CD14-positive monocyte (primary cell): ENCODE measurements around the gene COL15A1. TPM values are rescaled to one million over a fixed set of nuclear protein-coding genes. Genes with fewer than 3 reads are reported as not detected.
A peak's percentile ranks its signal among the peaks of the same experiment; 100 is the strongest.

ENCODE experiments used
- DNase-seq, 3 donors: peaks; one replicate each; pipeline ENCODE4 v3.0.0-alpha.2; 2011 to 2022
- H2AFZ ChIP-seq: 2 replicates; pipeline ENCODE4 v1.6.0; 2012; ENCODE audit warnings: mild to moderate bottlenecking, low read depth, low read length, inconsistent platforms; ENCODE audit not compliant: insufficient read depth, poor library complexity, severe bottlenecking
- H3K27ac ChIP-seq, 2 donors: 1 replicate in 1 of 2; 2 replicates in 1 of 2; pipeline ENCODE4 v1.5.1; 2012 to 2013; ENCODE audit warnings: low read length in 2 of 2, control low read depth in 1 of 2, inconsistent platforms in 1 of 2, low read depth in 1 of 2, mild to moderate bottlenecking in 1 of 2
- H3K27me3 ChIP-seq, 2 donors: one replicate each; pipeline versions ENCODE4 v1.6.0 to v1.6.1; 2011 to 2013; ENCODE audit warnings: low read length in 2 of 2; ENCODE audit not compliant: control insufficient read depth in 2 of 2, insufficient read depth in 2 of 2
- H3K36me3 ChIP-seq, 2 donors: replicated peaks in 1 of 2; 1 replicate in 1 of 2; 2 replicates in 1 of 2; pipeline versions ENCODE4 v1.5.1 to v1.6.1; 2012 to 2013; ENCODE audit warnings: low read length in 2 of 2, control low read depth in 1 of 2, inconsistent platforms in 1 of 2, mild to moderate bottlenecking in 1 of 2; ENCODE audit not compliant: insufficient read depth in 2 of 2, control insufficient read depth in 1 of 2
- H3K4me1 ChIP-seq, 2 donors: 1 replicate in 1 of 2; 2 replicates in 1 of 2; pipeline versions ENCODE4 v1.5.1 to v1.6.1; 2012 to 2013; ENCODE audit warnings: low read length in 2 of 2, control low read depth in 1 of 2, inconsistent platforms in 1 of 2, mild to moderate bottlenecking in 1 of 2, moderate library complexity in 1 of 2; ENCODE audit not compliant: insufficient read depth in 2 of 2, control insufficient read depth in 1 of 2
- H3K4me2 ChIP-seq: replicated peaks from 2 replicates; pipeline ENCODE3; 2012; ENCODE audit warnings: low read length, moderate library complexity, mild to moderate bottlenecking; ENCODE audit not compliant: poor library complexity, severe bottlenecking; ENCODE audit errors: extremely low read depth
- H3K4me3 ChIP-seq, 3 experiments: fragments of 200-600 bp in 1 of 3; sonication (generic) in 1 of 3; replicated peaks in 1 of 3; 1 replicate in 2 of 3; 2 replicates in 1 of 3; pipeline ENCODE4 v1.5.1; 2011 to 2013; ENCODE audit warnings: low read length in 3 of 3, mild to moderate bottlenecking in 3 of 3, control low read depth in 2 of 3, low read depth in 2 of 3, inconsistent platforms in 1 of 3, moderate library complexity in 1 of 3
- H3K79me2 ChIP-seq: 2 replicates; pipeline ENCODE4 v1.6.0; 2012; ENCODE audit warnings: mild to moderate bottlenecking, control low read depth, inconsistent platforms, low read length, moderate library complexity; ENCODE audit not compliant: insufficient read depth
- H3K9ac ChIP-seq: 2 replicates; pipeline ENCODE4 v1.6.0; 2017; ENCODE audit warnings: low read length, mild to moderate bottlenecking; ENCODE audit not compliant: insufficient read depth, poor library complexity, severe bottlenecking
- H3K9me3 ChIP-seq, 2 donors: replicated peaks in 1 of 2; 1 replicate in 1 of 2; 2 replicates in 1 of 2; pipeline versions ENCODE4 v1.5.1 to v1.6.1; 2012 to 2013; ENCODE audit warnings: low read length in 2 of 2, control low read depth in 1 of 2; ENCODE audit not compliant: control insufficient read depth in 1 of 2, insufficient read depth in 1 of 2
- H4K20me1 ChIP-seq: 2 replicates; pipeline ENCODE4 v1.6.0; 2012; ENCODE audit warnings: mild to moderate bottlenecking, low read length, control low read depth, moderate library complexity; ENCODE audit not compliant: insufficient read depth
- H3K27ac Mint-ChIP-seq, 7 donors: one replicate each; pipeline ENCODE4 v1.8.0; 2020; ENCODE audit warnings: mild to moderate bottlenecking in 7 of 7, mixed read lengths in 7 of 7, moderate library complexity in 6 of 7, inconsistent platforms in 2 of 7
- H3K27me3 Mint-ChIP-seq, 3 donors: one replicate each; pipeline ENCODE4 v1.8.0; 2021 to 2022; ENCODE audit warnings: low read depth in 3 of 3, mild to moderate bottlenecking in 3 of 3, mixed read lengths in 3 of 3, moderate library complexity in 3 of 3, inconsistent platforms in 1 of 3
- H3K36me3 Mint-ChIP-seq, 2 donors: one replicate each; pipeline ENCODE4 v1.8.0; 2020; ENCODE audit warnings: mixed read lengths in 2 of 2, inconsistent platforms in 1 of 2, mild to moderate bottlenecking in 1 of 2
- H3K4me1 Mint-ChIP-seq: one replicate; pipeline ENCODE4 v1.8.0; 2020; ENCODE audit warnings: mild to moderate bottlenecking, mixed read lengths
- H3K4me3 Mint-ChIP-seq, 2 donors: one replicate each; pipeline ENCODE4 v1.8.0; 2020; ENCODE audit warnings: mild to moderate bottlenecking in 2 of 2, mixed read lengths in 2 of 2, moderate library complexity in 1 of 2
- H3K9me3 Mint-ChIP-seq, 7 donors: one replicate each; pipeline ENCODE4 v1.8.0; 2020 to 2022; ENCODE audit warnings: mixed read lengths in 7 of 7, mild to moderate bottlenecking in 6 of 7, moderate library complexity in 6 of 7, inconsistent platforms in 2 of 7
- WGBS: methylation state at CpG from one replicate; pipeline ENCODE4 v1.1.5; 2013; ENCODE audit warnings: missing lambda C conversion rate; ENCODE audit not compliant: insufficient coverage; 5-methylcytosine and 5-hydroxymethylcytosine counted together
- intact Hi-C, 2 donors: fragments of 100-400 bp; cut with micrococcal nuclease; formaldehyde crosslinking; loops; one replicate each; pipeline versions ENCODE4 v1.15.0 to v1.15.1; 2023
- polyA plus RNA-seq, 3 donors: library from polyadenylated mRNA; depleted of rRNA in 1 of 3; unstranded in 2 of 3; stranded (reverse) in 1 of 3; fragments of 300-500 nt in 2 of 3; fragments of >200 nt in 1 of 3; fragmentation: Illumina TruSeq in 2 of 3; gene quantifications; 1 replicate in 2 of 3; 2 replicates in 1 of 3; pipeline ENCODE4 v1.2.3, GENCODE V29; 2012 to 2021
- TF ChIP-seq, protein P1 (sequence below): fragments of 200-600 bp; IDR thresholded peaks from one replicate; pipeline ENCODE4 v1.8.0; 2022; ENCODE audit warnings: antibody characterized with exemption, mild to moderate bottlenecking

COL15A1 gene
- polyA plus RNA-seq, 3 donors = 0.03 to 0.14 (median 0.11) TPM

DNA sequence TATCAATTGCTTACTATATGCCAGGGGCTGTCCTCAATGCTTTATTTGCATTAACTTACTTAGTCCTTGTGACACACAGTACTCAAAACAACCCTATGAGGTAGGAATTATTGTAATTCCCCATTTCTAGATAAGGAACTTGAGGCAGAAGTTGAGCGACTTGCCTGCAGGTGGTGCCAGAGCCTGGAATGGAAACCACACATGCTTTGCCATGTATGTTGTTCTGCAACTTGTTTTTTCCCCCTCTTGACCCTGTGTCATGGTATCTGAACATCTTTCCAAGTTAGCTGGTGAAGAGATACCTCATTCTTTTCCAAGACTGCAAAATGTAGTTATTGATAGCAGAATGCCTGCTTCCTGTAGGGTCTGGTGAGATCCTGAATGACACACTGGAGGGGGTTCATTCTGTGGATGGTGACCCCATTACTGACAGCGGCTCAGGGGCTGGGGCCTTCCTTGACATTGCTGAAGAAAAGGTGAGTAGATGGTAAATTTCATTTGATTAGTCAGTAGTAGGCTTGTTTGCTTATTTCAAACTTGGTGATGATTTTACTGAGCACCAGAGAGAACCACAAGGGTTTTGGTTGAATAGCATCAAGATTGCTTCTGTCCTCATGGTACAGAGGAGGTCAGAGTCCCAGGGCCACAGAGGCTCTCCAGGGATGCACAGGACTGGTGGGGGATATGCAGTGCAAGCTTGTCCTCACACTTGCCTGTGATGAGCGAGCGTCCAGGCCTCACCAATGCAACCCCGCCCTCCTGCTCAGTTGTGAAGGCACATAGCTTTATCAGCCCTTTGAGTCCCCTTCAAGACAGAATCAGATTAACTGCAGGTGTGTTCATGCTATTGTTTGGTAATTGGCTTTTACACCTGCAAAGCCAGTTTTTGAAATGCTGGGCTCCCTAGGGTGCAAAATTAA, 57.0 kb downstream of the COL15A1 start:
- H3K27me3 ChIP-seq = peaks cover 0 to 7% of the 10 kb centered on the region in 2 donors
- DNase-seq = peak; percentile 71 to 82 (median 78)
- H3K9me3 ChIP-seq = no peaks in the 10 kb centered on the region
- no peak overlapping the region for H3K27ac Mint-ChIP-seq
- H3K4me1 Mint-ChIP-seq = peaks cover 11% of the 10 kb centered on the region
- H3K27me3 Mint-ChIP-seq = peaks cover 23 to 46% (median 43%) of the 10 kb centered on the region in 3 donors
- no peaks in the 10 kb centered on the region for H3K36me3 ChIP-seq
- TF ChIP-seq, protein P1, sequence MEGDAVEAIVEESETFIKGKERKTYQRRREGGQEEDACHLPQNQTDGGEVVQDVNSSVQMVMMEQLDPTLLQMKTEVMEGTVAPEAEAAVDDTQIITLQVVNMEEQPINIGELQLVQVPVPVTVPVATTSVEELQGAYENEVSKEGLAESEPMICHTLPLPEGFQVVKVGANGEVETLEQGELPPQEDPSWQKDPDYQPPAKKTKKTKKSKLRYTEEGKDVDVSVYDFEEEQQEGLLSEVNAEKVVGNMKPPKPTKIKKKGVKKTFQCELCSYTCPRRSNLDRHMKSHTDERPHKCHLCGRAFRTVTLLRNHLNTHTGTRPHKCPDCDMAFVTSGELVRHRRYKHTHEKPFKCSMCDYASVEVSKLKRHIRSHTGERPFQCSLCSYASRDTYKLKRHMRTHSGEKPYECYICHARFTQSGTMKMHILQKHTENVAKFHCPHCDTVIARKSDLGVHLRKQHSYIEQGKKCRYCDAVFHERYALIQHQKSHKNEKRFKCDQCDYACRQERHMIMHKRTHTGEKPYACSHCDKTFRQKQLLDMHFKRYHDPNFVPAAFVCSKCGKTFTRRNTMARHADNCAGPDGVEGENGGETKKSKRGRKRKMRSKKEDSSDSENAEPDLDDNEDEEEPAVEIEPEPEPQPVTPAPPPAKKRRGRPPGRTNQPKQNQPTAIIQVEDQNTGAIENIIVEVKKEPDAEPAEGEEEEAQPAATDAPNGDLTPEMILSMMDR = peak; percentile 83
- peaks cover 10 to 23% of the 10 kb centered on the region in 2 donors for H3K4me1 ChIP-seq
- H4K20me1 ChIP-seq = no peaks in the 10 kb centered on the region
- no peak overlapping the region for H2AFZ ChIP-seq
- H3K9ac ChIP-seq = no peak overlapping the region
- no peak overlapping the region for H3K4me2 ChIP-seq
- no peak overlapping the region for H3K27ac ChIP-seq
- no peaks in the 10 kb centered on the region for H3K79me2 ChIP-seq
- intact Hi-C loops = loop anchor here (2.0 to 10.0 kb wide), 2 partner anchors 54 to 140 kb away; no protein-coding TSS in a partner anchor
- WGBS = 75% methylated on average over 4 of the region's 5 CpGs
- no peak overlapping the region for H3K4me3 Mint-ChIP-seq
- no peaks in the 10 kb centered on the region for H3K36me3 Mint-ChIP-seq
- H3K4me3 ChIP-seq = no peak overlapping the region
- peaks cover 0 to 6% (median 4%) of the 10 kb centered on the region in 7 donors for H3K9me3 Mint-ChIP-seq

DNA sequence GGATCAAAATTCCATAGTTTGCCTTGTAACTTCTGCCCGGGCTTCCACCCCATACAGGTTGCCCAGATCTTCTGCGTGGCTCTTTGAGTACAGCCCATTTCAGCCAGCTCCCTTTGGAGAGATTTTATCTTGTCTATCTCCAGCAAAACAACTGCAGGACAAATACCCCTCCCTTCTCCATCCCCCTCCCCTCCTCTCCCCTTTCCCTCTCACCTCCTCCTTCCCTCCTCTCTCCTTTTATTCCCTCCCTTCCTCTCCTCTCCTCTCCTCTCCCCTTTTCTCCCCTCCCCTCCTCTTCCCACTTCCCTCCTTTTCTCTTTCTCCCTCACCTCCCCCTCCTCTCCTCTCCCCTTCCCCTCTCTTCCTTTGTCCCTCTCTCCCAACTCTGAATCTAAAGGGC, 58.2 kb downstream of the COL15A1 start:
- Histone ChIP-seq H4K20me1 (no peaks in the 10 kb centered on the region), H3K4me2 (no peak overlapping the region), H2AFZ (no peak overlapping the region), H3K36me3 (no peaks in the 10 kb centered on the region), H3K27me3 (peaks cover 0 to 4% of the 10 kb centered on the region in 2 donors), H3K9me3 (no peaks in the 10 kb centered on the region), H3K79me2 (no peaks in the 10 kb centered on the region), H3K4me3 (no peak overlapping the region), H3K4me1 (peaks cover 10 to 23% of the 10 kb centered on the region in 2 donors), H3K9ac (no peak overlapping the region), H3K27ac (no peak overlapping the region)
- intact Hi-C loops = loop anchor here (2.0 to 10.0 kb wide), 2 partner anchors 53 to 139 kb away; no protein-coding TSS in a partner anchor
- Mint-ChIP-seq H3K4me3 (no peak overlapping the region), H3K9me3 (peaks cover 0 to 2% (median 0%) of the 10 kb centered on the region in 7 donors), H3K27ac (no peak overlapping the region), H3K36me3 (no peaks in the 10 kb centered on the region), H3K4me1 (peaks cover 11% of the 10 kb centered on the region), H3K27me3 (peaks cover 16 to 43% (median 34%) of the 10 kb centered on the region in 3 donors)
- DNase-seq = no peak
- WGBS = 100% methylated on average over 2 of the region's 2 CpGs
- TF ChIP-seq, protein P1 = no peak
